Nasal cavity respiratory epithelium epithelial cell of viscerocranial mucosa (primary cell): Measurements from ENCODE around the gene DHX36. TPM values are rescaled to one million over a fixed set of nuclear protein-coding genes. Genes with fewer than 3 reads are reported as not detected.

Source experiments
- total RNA-seq: library from RNA; depleted of rRNA; stranded (reverse); fragments of >200 nt; gene quantifications from 2 replicates; pipeline ENCODE4 v1.2.3, GENCODE V29; 2014

Gene DHX36, protein sequence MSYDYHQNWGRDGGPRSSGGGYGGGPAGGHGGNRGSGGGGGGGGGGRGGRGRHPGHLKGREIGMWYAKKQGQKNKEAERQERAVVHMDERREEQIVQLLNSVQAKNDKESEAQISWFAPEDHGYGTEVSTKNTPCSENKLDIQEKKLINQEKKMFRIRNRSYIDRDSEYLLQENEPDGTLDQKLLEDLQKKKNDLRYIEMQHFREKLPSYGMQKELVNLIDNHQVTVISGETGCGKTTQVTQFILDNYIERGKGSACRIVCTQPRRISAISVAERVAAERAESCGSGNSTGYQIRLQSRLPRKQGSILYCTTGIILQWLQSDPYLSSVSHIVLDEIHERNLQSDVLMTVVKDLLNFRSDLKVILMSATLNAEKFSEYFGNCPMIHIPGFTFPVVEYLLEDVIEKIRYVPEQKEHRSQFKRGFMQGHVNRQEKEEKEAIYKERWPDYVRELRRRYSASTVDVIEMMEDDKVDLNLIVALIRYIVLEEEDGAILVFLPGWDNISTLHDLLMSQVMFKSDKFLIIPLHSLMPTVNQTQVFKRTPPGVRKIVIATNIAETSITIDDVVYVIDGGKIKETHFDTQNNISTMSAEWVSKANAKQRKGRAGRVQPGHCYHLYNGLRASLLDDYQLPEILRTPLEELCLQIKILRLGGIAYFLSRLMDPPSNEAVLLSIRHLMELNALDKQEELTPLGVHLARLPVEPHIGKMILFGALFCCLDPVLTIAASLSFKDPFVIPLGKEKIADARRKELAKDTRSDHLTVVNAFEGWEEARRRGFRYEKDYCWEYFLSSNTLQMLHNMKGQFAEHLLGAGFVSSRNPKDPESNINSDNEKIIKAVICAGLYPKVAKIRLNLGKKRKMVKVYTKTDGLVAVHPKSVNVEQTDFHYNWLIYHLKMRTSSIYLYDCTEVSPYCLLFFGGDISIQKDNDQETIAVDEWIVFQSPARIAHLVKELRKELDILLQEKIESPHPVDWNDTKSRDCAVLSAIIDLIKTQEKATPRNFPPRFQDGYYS
- total RNA-seq, result 40.0 and 77.5 TPM in 2 replicates

DNA sequence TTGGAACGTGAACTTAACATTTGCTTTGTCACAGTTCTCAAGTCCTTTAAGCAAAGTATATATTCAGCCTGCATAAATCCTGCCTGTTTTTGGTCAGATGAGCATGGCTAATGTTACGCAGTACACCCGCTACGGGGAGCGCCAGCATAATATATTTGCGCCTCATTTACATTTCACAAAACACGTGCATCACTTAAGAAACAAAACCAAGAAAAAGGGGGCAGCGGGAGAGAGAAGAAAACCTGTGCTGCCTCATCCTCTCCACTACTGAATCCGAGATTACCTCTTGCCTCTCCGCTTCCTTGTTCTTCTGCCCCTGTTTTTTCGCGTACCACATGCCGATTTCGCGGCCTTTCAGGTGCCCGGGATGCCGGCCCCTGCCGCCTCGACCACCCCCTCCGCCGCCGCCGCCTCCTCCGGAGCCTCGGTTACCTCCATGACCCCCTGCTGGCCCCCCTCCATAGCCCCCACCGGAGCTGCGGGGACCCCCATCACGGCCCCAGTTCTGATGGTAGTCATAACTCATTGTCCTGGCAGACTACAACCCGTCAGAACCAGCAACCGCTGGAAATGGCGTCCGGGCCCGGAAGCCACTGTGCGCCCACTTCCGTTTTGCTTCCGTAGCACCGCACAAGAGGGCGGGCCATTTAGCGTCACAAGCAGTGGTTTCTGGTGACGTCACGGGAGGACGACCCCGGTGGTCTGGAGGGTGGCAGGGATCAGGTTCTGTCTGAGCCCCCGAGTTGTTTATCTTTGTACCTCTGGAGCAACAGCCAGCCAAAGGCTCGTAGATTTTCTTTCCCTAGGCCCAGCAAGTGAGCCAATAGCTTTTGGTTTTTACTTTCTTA lies at the start of gene DHX36:
Gene DHX36, minus strand, starts transcription at position 597 of the 848 bp plus-strand sequence. Its CDS starts 71 bp downstream, at position 526.

Other genes with a start within 250 kb of the DHX36 start
- 0.34 and 0.85 TPM in 2 replicates for gene ARHGEF26, start 203.1 kb downstream of the DHX36 start, total RNA-seq
- not detected in 2 replicates for gene GPR149, start 105.7 kb upstream of the DHX36 start, total RNA-seq